GM19239 (cell line): ENCODE results near the gene GRIK4.

Source experiments
- DNase-seq: peaks from one replicate; pipeline ENCODE4 v3.0.0; 2011; ENCODE audit warnings: low spot score; ENCODE audit not compliant: insufficient read length
- FAIRE-seq: peaks from 2 replicates; lab custom pipeline; 2011; peaks lifted over from hg19 to GRCh38; lab: Jason Lieb, UNC

The GRIK4 gene

DNA sequence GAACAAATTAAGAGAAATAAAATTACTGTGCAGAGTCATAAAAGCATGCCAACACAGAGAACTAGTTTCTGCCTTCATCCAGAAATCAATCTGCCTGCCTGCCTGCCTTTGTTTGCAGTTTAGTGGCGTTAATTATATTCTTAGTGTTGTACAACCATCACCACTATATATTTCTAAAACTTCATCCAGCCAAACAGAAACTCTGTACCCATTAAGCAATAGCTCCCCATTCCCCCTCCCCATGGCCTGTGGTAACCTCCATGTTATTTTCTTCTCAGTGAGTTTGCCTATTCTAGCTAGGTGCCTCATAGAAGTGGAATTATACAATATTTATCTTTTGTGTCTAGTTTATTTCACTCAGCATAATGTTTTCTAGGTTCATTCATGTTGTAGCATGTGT, 329.1 kb downstream of the GRIK4 start:
- DNase-seq (no peak), FAIRE-seq (no peak)

DNA sequence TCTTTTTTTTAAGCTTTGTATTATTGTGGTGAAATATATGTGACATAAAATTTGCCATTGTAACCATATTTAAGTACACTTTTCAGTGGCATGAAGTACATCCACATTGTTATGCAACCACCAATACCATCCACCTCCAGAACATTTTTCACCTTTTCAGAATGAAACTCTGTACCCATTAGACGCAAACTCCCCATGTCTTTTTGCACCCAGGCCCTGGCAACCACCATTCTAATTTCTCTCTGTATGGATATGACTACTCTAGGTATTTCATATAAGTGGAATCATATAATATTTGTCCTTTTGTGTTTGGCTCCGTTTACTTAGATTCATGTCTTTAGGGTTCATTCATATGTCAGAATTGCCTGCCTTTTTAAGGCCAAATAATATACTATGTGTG, 329.5 kb downstream of the GRIK4 start:
- DNase-seq (no peak), FAIRE-seq (no peak)

- no peak for DNase-seq
- FAIRE-seq: no peak
Measured at GRCh38 chr11:120842195-120842594, 330.6 kb downstream of the GRIK4 start.

GRCh38 chr11:120853435-120853834, 341.9 kb downstream of the GRIK4 start:
- DNase-seq (no peak), FAIRE-seq (no peak)

DNA sequence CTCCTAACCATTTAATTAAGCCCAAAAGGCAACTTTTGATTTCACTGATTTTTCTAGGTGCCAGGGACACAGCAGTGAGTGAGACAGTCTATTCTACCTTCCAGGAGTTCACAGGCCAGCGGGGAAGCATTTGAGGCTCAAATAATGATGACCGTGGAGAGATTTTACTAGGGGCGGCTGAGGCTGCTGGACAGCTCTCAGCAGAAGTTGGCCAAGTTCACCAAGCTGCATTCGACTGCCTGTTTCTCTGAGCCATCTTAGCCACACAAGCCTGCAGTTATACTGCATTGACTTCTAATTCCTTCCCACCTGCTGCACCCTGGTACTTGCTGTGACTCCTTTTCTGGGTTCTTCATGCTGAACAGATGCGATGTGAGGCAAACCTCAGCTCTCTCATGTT, 343.4 kb downstream of the GRIK4 start:
- DNase-seq: no peak
- FAIRE-seq: no peak

- FAIRE-seq (no peak), DNase-seq (no peak)
Measured at GRCh38 chr11:120857508-120857907, 346.0 kb downstream of the GRIK4 start.

- DNase-seq: no peak
- FAIRE-seq: no peak
Measured at GRCh38 chr11:120858740-120859139, 347.2 kb downstream of the GRIK4 start.

DNA sequence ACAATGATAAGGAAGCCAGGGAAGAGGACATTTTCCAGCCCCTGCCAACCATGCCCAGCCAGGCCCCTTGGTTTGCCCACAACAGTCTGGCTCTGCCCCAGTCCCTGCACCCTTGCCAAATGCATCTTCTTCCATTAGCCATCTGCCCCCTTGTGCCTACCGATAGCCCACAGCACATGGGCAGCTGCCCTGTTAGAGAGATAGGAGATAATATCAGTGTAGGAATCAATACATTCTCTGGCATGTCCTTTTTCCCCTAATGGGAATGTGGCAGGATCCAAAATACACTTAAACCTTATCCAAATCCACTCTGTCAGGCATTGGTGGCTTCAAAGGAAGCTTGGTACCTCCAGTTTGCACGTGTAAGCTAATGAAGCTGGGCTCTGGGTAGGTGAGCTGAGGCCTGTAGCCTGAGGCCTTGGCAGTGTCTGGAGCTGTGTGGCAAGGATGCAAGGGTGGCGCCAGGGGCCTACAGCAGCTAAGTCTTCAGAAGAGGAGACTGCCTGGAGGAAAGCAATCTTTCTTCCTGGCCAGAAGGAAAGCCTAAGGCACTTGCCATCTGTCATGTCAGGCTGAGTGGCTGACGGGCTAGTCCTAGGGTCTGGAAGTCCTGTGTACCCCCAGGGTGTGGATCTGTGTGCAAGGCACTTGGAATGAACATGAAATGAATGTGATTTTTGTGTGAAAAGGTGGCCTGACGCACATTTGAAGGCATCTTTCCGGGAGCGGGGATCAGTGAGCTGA, 348.2 kb downstream of the GRIK4 start:
- FAIRE-seq (no peak), DNase-seq (no peak)

- DNase-seq (no peak), FAIRE-seq (no peak)
Measured at GRCh38 chr11:120863359-120863758, 351.8 kb downstream of the GRIK4 start.

- DNase-seq: no peak
- FAIRE-seq: no peak
Measured at GRCh38 chr11:120867024-120867423, 355.5 kb downstream of the GRIK4 start.

GRCh38 chr11:120867531-120867930, 356.0 kb downstream of the GRIK4 start:
- DNase-seq: no peak
- no peak for FAIRE-seq

GRCh38 chr11:120867988-120868387, 356.4 kb downstream of the GRIK4 start:
- FAIRE-seq (no peak), DNase-seq (no peak)

DNA sequence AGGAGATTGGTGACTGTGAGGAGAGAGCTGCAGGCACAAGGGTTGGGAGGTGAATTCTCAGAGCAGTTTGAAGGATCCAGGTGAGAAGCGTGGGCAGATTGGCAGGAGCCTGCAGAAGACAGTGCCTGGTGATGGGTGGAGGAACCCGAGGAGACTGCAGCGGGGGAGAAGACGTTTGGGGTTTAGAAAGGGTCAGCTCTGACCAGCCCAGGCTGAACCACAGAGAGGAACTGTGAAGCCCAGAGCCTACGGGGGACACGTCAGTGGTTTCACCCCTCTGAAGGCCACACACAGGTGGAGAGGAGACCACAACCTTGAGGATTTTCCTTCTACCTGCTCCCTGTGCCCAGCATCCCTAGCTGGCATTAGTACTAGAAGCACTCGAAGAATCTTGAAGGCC, 357.5 kb downstream of the GRIK4 start:
- no peak for DNase-seq

DNA sequence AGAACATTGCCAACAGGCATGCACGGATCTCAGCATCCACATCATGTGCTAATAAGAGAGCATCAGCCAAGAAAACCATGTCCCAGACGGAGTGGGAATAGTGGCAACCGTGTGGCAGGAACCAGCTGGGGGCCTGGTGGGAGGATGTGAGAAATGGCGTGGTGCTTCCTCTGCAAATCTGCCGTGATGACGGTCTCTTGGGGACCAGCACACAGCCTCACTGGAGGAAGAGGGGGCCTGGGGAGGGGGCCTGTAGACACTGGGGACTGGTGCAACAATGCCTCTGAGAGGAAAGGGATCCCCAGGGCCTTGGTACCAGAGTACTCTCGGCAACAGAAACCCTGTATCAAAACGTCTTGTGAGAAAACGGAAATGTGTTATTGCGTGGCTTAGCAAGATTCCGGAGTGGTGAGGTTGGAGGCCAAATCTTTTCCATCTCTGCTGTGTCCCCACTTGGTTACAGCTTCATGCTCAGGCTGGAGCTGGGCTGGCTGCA, 358.0 kb downstream of the GRIK4 start:
- FAIRE-seq: peak; percentile 83
- DNase-seq: peak; percentile 17

More for the DNA sequence above, 357.5 kb downstream of the GRIK4 start:
- FAIRE-seq: peak; percentile 74

DNA sequence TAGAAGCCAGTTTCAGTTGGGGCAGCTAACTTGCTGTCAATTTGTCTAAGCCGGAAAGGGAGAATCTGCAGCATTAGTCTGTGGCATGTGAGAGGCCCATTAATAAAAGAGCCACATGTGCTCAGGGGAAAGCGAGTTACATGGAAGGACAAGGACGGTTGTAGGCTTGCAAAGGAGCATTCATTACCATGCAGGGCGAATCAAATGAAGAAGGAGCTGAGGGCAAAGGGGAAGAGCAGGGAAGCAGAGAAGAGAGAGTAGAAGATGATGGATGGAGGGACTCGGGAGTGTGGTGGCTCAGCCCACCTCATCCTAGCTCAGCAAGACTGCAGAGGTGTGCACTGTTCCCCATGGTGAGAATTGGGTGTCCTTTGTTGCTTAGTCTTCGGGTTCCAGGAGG, 359.6 kb downstream of the GRIK4 start:
- FAIRE-seq: no peak

DNA sequence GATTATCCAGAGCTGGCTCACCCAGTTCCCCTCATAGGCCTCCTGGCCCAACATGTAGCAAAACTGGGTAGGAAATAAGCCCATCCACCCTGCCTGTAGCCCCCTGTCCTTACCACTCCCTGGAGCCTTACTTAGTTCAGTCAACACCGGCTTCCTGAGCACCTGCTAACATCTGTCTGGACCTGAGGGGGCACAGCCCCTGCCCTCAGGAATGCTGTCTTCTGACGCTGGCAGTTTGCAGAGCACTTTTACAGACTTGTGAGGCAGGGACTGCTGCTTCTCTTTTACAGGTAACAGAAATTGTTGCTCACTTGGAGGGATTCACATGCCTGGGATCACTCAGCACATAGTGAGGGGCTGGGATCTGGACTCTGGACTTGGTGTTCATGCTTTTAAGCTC, 360.4 kb downstream of the GRIK4 start:
- FAIRE-seq (no peak), DNase-seq (no peak)

More for the DNA sequence above, 359.6 kb downstream of the GRIK4 start:
- no peak for DNase-seq

DNA sequence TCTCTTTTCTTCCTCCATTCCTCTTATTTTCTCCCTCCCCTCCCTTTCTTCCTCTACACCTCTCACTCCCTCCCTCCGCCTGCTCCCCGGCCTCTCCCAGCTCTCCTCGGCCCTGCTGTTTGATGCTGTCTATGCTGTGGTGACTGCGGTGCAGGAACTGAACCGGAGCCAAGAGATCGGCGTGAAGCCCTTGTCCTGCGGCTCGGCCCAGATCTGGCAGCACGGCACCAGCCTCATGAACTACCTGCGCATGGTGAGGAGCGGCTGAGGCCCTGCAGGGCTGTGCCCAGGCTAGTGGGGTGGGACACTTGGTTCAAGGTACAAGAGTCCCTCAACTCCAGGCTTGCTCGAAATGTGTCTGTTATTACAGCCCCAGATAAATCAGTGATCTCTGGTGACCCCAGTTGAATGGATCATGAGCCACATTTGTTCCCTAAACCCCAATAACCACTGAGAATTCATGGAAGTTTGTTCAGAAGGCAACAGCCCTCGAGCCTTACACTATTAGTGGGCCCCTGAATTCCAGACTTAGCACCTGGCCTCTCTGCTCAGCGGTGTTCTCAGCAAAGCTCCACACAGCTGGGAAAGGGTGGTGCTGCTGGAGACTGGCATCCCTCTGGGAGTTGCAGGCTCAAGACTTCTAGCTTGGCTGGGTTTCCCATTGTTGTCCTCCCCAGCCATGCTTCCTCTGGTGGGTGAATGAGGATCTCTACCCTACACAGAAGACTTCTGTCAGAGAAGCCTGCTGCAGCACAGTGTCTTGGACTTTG, 362.6 kb downstream of the GRIK4 start:
- DNase-seq: no peak
- no peak for FAIRE-seq

- no peak for FAIRE-seq
- DNase-seq: no peak
Measured at GRCh38 chr11:120875986-120876385, 364.4 kb downstream of the GRIK4 start.

DNA sequence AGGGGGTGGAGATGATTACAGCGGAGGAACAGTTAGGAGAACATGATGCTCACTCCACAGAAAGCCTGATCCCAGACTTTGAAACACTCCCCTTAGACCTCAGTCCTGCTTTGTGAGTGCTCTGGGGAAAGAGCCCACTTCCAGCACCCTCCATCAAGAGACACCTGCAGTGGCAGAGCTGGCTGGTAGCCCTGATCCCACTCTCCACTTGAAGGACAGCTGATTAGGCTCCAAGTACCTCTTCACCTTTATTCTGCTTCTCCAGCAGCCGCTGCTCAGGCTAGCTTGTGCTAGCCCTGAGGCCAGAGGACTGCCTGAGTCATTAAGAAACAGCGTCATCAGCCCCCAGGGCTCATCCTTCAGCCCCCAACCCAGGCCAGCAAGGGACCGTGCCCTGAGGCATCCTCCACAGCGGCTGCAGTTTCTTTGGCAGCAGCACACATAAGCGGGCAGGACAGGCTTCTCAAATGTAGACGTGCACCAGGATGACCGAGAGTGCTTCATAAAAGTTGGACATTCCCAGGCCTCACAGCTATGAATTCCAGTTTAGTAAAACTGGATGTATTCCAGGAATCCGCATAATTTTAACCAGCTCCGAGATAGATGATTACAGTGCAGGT, 366.3 kb downstream of the GRIK4 start:
- no peak for FAIRE-seq

GRCh38 chr11:120878781-120879180, 367.2 kb downstream of the GRIK4 start:
- FAIRE-seq (no peak), DNase-seq (no peak)

More for the DNA sequence above, 366.3 kb downstream of the GRIK4 start:
- DNase-seq: no peak
